OCI-M1 (cell line): ENCODE results near the gene NOXA1.

Experiments
- DNase-seq: peaks from one replicate; lab custom pipeline; 2025; lab: John Stamatoyannopoulos, UW

NOXA1 gene

DNA sequence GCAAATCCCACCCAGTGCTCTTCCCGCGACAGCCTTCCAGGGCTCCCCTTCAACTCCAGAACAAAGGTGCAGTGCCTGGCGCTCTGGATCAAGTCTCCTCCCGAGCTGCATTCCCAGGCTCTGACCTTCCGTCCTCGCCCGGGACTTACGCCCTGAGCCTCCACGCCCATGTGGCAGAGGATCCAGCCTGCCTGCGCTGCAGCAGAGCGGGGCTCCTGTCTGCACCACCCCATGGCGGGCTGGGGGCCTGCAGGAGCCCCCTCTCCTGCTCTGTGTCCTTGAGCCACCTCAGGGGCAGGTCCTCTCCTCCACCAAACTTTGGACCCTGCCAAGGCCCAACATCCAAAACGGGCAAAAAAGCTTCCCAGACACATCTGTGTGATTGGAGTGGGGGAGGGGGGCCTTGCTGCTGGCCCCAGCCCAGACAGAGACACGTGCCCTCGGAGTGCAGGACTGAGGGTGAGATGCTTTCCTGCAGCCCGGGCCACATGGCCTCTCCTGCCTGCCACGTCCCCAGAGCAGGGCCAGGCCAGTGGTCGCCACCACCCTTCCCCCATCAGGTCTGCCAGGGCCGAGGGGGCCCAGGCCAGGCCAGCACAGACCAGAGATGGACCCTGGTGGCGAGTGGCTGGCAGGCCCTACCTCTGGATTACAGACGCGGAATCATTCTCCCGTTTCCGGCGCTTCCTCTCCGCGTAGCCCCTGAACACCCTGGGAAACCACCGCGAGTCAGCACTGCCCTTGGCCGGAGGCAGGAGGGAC, 31.6 kb downstream of the NOXA1 start:
- DNase-seq, result no peak

DNA sequence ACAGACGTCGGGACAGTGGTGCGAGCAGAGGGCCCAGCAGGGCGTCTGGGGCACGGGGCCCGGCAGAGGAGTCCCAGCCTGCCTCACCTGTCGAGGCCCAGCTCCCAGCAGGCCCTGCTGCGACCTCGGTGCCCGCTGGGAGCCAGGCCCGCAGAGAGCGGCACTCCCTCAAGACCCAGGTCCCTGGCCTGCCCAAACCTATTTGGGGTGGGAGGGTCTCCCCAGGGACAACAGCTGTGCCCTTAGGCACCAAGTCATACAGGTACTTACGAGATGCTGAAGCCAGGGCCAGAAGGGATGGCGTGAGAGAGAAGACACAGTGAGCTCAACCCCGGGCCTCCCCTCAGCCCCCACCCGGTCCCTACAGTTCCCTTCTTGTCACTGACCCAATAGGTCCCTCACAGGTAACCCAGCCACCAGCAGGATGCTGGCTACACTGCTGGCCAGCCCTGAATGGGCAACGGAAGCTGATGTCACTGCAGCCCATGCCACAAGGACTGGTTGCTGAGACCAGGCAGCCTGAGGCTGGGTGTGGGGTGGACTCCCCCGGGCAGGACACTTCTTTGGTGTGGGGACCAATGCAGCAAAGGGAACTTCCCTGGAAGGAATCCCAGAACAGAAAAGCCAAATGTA, 32.3 kb downstream of the NOXA1 start:
- DNase-seq, result no peak

DNA sequence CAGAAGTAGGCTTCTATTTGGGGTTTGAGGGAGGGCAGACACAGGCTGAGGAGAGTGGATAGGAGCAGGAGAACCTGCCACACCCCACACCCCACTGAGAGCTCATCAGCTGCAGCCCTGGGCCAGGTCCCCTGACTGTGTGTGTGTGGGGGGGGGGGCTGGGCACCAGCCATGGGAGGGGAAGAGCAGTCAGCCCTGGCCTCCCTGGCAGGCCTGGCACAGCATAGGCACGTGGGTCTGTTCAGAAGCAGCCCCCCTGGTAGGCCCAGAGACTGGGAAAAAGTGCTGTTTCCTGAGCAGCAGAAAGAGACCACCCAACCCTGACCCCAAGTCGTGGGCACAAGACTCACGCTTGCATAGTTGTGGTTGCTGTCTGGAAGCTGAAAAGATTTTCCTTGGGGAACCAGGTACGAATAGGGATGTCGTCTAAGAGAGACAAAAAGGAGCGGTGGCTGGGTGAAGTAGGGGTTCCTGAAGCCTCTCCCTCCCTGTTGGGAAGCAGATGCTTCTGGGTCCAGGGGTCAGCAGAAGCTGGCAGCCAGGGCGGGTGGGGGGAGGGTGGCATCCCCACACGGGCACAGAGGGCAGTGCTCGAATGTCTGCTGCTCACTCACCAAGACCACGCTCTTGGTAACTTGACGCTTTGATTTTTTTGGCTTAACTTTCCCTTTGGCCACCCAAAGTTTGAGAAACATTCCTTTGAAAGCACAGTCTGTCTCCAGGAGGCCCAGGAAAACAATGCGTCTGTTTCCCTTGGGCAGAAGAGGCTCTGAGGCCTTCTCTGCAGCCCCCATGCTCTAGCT, 33.1 kb downstream of the NOXA1 start:
- no peak for DNase-seq

- DNase-seq, result no peak
These were observed 33.7 kb downstream of the NOXA1 start for GRCh38 chr9:137456864-137457405.

DNA sequence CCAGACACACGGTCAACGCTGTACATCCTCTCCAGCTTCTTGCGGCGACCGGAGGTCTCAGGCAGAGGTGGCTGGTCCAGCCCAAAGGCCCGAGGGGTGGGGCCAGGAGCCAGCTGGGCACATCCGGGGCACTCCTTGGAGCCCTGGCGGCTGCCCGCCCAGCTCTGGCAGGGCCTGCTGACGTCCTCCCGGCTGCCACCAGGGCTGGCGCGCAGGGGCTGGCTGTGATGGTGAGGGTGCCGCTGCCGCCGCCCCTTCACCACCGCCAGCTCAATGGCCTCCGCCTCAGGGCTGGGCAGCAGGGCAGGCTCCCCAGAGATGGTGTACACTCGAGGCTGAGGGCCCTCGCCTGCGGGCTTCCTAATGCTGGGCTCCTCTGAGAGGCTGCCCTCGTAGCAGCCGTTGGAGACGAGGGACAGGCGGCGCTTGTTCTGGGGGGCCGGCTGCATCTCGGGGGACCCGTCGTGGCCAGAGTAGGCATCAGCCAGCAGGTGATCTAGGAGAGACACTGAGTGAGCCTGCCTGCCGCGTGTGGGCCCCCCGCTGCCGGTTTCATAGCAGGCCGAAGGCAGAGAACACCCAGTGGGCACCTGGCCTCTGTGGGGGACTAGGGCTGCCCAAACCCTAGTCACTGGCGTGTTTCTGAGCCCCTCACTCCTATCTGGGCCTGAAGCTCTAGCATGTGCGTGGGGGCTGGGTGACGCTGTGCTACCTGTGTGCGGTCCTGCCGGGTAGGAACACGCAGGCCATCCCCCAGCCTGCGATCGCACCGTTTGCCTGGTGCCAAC, 34.4 kb downstream of the NOXA1 start:
- DNase-seq, result no peak

GRCh38 chr9:137458194-137459151, 35.3 kb downstream of the NOXA1 start:
- peak; percentile 51 for DNase-seq

DNA sequence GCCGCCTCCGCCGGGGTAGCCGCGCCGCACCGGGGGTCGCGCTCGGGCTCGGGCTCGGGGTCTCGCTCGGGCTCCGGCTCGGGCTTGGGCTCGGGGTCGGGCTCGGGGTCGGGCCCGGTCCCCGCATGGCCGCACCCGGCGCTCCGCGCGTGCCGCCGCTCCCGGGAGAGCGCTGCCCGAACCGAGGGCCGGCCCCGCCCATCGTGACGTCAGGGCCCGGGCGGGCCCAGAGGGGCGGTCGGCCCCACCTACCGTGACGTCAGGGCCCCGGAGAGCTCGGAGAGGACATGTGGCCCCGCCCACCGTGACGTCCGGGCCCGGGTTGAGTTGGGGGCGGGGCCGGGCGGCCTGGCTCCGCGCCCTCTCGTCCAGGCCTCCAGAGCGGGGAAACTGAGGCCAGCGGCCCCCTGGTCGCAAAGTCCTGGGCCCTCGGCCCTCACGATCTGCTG, 36.0 kb downstream of the NOXA1 start, which contains the start of gene NSMF:
NSMF (minus strand) TSS at position 183 of the 449 bp plus-strand sequence. CDS start 232 bp downstream, outside the sequence.
- DNase-seq, result peak; percentile 94

GRCh38 chr9:137459601-137460362, 36.6 kb downstream of the NOXA1 start:
- peak; percentile 44 for DNase-seq

- DNase-seq, result no peak
These were observed 37.4 kb downstream of the NOXA1 start for GRCh38 chr9:137460363-137461315.

- no peak for DNase-seq
These were observed 38.1 kb downstream of the NOXA1 start for GRCh38 chr9:137461316-137461662.

DNA sequence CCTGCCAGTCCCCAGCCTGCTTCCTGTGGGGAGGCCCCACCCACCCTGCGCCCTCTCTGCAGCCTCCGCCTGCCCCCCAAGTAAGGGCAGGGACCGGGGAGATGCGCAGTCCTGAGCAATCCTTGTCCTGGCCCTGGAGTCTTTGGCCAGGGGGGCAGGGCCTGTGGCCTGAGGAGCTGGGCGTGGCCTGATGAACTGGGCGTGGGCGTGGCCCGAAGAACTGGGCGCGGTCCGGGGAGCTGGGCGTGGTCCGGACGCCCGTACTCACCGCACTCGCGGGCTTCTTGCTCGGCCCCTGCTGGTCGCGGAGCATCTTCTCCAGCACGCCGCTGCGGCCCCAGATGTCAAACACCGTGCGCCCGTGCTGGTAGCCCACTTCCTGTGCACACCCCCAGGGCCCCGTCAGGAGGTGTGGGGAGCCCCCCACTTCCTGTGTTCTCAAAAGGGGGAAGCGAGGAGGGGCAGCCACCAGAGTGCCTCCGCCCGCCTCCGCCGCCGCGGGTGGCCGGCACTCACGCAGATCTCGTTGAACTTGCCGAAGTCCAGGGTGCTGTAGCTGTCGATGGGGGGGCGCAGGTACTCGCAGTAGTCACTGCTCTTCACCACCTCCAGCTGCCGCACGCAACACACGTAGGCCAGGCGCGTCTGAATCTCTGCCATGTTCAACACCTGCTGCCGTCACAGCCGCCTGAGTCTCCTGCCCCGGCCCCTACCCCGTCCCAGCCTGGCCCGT, 38.6 kb downstream of the NOXA1 start:
- DNase-seq, result peak; percentile 62

GRCh38 chr9:137462396-137462985, 39.3 kb downstream of the NOXA1 start:
- DNase-seq, result no peak

DNA sequence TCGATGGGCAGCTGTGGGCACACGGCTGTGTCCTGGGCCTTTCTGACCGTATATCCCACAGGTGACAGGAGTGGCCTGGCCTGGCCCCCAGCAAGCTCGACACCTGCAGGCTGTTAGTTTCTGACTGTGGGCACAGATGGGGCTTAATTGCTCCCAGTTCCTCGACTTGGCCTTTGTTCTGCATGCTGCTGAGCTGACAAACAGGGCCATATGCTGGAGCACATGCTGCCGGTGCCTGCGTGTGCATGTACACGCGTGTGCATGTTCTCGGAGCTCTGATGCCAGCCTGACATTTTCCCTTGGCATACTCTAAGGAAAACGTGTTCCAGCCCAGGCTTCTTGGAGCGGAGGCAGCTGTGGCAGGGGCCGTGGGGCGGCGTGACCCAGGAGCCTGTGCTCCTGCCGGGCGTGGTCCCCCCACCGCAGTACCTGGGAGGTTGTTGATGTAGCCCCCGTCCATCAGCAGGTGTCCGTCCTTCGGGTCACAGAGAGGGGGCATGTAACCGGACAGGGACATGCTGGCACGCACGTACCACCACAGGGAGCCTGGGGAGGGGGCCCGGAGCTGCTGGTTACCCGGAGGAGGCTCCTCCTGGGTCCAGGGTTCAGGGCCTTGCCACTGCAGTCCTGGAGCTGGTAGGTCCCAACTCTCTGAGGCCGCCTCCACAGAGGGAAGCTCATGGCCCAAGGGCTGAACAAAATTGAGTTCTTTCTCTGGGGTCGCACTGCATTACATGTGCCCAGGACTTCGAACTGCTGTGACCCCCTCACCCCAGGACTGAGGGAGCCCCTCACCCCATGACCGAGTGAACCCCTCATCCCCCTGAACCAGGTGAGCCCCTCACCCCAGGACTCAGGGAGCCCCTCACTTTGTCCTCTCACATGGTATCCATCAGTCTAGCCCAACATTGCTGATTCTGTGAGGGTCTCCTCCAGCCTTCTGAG, 40.1 kb downstream of the NOXA1 start:
- DNase-seq, result no peak

GRCh38 chr9:137463931-137464290, 40.7 kb downstream of the NOXA1 start:
- DNase-seq, result no peak

- no peak for DNase-seq
These were observed 41.3 kb downstream of the NOXA1 start for GRCh38 chr9:137464291-137464999.
